SHP77 treated with DMSO at 0.1 percent for 48 hours (cell line): Measurements from ENCODE around the gene CRY2.

Source experiments
- DNase-seq: peaks from one replicate; lab custom pipeline; 2025; lab: John Stamatoyannopoulos, UW

The CRY2 gene

DNA sequence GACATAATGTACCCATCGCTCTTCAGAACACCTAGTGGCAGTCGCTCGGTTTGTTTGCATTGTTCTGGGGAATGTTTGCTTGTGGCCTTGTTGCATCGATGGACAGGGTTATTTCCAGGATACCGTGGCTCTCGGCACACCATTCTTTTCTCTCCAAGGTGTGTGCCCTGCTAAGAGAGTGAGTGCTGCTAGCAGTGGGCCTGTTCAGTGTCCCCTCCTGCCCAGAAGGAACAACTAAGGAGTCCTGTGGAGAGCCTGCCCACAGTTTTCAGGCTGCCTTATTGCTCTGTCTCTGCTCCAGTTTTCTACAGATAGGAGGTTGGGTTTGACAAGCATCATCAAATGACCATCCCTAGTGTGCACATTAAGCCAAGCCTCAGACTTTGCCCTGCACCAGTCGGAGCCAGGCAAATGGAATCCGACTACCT is 1.4 kb downstream of the CRY2 start:
- no peak for DNase-seq

DNA sequence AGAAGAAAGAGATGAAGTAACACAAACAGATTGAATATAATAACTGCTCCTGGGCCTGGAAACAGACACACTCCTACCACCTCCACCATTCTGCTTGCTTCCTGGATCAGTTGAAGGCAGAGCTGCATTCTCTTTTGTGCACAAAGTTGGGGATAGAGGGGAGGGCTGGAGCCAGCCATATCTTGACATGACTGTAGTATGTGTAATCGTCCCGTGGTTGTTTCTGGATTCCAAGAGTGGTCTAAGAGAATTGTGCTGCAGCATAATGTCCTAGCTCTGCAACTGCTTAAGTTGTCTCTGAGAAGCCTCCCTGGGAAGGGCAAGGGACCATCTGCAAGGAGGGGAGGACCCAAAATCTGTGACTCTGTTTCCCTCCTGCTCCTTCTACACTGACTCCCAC is 3.2 kb downstream of the CRY2 start:
- no peak for DNase-seq

DNA sequence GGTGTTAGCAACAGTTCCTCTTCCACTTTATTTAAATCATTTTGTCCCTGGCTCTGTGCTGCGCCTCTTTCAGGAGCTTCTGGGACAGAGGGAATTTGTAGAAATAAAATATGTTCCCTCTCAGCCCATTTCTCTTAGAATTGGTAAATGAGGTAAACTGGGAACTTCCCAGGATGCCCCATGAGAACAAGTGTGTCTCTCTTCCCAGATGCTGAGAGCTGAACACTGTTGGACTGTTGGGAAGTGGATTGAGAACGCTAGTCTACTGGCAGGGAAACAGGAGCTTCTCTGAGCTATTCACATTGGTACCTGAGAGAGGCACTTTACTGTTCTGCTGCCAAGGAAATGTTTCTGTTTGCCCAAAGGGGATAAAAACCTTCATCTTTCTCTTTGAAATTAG is 4.0 kb downstream of the CRY2 start:
- no peak for DNase-seq

DNA sequence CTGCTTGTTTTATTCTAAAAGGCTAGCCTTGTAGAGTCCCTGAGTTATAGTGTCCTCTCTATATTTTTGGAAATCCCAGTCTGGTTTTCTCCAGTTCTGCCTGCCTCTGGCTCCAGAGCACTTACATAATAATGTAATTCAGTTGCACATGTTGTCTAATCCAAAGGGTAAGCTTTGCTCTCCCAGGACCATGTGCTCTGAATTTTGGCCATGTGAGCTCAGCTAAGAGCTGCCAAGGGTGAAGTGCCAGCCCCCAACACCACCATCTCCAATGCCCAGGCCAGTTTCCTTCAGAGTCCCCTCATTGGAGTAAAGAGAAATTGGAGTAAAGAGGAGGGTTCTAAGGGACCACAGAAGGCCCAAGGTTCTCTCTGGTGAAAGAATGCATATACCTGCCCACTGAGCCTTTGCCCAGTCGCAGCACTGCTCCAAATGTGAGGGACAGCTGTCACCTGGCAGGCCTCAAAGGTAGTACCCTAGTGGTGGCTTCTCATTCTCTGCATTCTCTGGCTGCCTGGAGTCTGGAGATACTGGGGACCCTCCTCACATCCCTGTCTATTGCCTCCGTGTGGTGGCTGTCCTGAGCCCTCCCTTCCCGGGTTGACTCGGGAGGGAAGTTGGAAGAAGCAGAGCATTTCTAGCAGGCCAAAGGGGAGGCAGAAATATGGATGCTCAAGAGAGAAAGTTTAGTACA is 4.9 kb downstream of the CRY2 start:
- no peak for DNase-seq

DNA sequence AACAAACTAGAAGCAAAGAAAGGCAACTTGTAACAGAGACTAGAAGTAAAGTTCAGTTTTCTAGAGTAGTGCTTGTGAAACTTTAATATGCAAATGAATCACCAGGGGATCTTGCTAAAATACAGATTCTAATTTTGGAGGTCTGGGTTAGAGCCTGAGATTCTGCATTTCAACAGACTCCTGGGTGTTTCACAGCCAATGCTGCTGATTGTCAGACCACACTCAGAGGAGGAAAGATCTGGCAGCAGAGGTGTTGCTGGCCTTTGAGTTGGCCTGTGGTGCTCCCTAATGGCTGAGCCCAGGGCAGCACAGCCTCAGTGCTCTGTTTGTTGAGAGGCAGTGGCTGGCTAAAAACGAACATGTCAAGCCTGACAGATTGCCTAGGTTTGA is 5.4 kb downstream of the CRY2 start:
- DNase-seq: no peak

DNA sequence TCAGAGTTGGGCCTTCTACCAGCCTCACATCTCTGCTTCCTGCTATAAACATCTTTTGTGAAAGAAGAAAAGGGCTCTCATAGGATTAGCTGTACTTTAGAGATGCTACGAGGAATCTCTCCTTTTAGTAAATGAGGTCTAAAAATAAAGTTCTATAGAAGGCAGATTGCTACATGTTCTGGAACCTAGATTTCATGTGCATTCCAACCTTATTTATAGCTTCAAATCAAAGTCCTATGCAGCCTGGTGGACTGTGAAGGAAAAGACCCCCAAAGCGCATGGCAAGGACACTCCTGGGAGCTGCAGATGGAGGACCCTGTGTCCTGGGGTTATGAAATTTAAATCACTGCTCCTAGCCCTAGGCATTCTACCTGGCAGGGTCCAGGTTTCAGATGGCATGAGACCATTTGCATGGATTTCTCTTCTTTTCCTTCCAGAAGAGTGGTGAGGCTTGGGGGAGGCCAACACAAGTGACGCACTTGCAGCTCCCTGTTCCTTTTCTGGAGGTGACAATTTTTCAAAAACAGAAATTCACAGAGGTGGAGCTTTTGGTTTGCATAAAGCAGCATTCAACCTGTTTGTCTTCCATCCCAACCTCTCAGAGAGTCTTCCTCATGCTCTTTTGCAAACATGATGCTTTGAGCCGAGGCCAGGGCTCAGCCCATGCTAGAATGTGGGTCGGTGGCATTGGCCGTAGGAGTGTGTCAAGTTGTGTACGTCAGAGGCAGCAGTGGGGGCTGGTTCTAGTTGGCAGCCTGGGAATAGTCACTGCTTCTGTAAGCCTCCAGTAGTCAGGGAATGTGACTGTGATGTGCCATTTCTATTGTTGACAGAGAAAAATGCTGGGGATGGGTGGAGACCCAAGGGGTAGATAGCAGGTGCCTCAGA is 6.3 kb downstream of the CRY2 start:
- no peak for DNase-seq

DNA sequence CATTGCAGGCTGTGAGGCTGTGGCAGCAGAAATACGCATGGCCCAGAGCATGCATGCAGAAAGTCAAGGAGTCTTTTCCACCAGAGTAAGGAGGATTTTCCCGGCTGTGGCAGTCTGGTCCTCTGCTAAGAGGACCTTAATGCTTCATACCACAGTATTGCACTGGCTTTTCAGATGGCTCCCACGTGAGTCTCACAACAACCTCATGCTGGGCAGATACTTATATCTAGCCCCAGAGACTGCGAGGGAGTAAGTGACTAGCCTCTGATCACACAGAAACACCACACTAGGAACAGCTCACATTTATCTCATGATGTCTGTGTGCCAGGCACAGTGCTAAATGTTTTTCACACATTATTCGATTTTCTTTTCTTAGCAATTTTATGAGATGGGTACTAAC is 8.0 kb downstream of the CRY2 start:
- DNase-seq: no peak

DNA sequence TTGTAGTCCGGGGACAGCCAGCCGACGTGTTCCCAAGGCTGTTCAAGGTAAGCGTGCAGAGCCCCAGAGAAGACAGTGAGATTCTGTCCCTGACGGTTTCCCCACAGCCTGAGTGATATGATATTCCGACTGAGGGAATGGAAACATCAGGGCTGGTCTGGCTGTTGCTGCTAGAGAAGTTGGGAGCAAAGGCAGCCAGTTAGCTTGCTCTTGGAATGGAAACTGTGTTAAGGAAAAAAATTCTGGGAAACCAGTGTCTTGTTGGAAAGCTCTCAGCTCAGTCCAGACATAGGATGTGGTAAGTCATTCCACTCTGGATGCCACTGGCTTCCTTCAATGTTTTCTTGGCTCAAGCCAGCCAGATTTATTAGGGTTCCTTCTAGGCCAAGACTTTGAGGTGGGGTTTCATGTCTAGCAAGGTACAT is 8.8 kb downstream of the CRY2 start:
- no peak for DNase-seq

DNA sequence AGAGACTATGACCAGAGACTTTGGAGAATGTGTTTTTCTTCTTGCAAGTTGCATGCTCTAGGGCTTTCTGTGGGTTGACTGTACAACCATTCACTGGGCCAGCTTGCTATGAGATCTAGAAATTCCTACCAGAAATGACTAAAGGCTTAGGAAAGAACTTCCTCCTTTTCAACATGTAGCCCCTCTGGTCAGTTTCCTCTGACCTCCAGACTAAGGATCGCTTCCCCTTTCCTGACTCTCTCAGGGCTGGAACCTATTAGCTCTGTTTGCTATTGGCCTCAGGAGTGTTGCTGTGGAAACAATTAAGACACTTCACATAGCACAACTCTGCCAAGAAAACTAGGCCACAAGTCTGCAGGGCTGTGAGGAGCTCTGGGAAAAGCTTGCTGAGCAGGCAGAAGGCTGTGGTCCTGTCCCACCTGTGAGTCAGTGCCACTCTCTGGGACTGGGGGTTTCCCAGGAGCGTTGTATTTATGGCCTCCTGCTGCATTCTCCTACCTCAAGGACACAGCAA is 10.7 kb downstream of the CRY2 start:
- no peak for DNase-seq

DNA sequence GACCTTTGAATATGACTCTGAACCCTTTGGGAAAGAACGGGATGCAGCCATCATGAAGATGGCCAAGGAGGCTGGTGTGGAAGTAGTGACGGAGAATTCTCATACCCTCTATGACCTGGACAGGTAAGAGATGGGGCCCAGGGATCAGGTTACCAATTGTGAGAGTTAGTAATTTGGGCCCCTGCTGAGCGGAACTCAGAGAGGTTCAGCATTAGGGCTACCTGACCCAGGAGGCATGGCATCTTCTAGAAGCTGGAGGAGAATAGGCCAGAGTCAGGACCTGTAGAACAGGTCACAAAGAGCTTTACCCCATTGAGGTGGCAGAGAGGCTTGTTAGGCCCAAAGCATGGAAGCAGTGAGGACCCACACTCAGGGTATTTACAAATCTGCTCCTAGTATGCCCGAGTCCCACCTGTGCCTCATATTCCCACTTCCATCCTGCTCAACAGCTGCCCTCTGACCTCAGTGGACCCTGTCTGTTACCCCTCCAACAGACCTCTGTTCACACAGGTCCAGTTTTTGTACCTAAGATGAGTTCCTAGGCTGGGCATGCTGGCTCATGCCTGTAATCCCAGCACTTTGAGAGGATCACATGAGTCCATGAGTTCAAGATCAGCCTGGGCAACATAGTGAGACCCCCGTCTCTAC is 11.6 kb downstream of the CRY2 start:
- no peak for DNase-seq

DNA sequence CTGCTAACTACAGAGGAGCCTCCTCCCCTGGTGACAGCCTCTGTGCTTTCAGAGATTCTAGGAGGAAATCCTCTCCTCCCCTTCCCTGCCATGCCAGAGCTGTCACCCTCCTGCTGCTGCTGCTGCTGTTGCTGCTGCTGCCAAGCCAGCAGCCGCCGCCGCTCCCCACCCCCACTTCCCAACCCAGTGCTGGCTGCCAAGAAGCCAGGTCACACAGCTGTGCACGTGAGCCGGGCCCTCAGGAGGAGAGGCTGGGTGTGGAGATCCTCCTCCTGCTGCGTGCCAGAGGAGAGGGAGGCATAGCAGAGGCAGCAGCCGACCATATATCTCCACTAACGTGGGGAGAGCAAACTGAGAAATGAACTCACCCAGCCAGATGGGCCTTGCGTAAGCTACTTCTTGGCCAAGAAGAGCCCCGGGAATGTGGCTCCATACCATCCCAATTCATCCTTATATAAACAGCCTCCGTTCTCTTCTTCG is 12.4 kb downstream of the CRY2 start:
- DNase-seq: no peak

DNA sequence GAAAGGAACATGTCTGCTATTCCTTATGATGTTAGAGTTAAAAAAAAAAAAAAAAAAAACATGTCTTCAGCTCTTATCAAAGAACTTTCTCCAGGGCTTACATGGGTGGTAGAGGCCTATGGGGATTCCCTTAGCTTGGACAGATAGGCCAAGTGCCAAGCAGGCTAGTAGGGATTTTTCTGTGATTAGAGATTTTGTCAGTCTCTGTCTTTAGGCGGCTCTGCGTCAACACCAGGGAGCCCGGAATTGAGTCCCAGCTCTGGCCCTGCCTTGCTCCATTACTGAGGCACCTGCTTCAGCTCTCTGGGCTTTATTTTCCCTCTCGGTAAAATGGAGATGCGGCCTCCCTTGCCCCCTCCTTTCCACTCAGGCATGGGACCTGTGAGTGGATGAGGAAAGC is 13.1 kb downstream of the CRY2 start:
- DNase-seq: no peak

DNA sequence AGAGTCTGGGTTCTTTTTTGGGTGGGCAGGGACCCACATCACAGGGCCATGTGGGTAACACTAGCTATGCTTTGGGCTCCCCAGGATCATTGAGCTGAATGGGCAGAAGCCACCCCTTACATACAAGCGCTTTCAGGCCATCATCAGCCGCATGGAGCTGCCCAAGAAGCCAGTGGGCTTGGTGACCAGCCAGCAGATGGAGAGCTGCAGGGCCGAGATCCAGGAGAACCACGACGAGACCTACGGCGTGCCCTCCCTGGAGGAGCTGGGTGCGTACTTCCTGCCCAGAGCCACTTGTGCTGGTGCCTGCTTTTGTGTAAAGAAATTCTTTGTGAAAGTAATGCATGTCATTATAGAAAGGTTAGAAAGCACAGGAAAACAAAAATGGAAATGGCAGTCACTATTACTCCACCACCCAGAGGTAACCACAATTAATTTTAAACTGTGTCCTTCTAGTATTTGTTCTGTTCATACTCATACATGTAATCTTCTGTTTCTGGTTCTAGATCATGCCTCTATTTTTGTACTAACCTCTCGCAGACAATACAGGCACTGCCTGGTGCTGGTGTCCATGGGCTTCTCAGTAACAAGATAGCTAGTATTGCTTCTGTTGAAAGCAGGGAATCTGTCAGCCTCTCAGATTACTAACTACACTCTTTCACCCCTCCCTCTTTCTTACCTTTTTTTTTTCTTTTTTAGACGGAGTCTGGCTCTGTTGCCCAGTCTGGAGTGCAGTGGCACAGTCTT is 13.7 kb downstream of the CRY2 start:
- no peak for DNase-seq

DNA sequence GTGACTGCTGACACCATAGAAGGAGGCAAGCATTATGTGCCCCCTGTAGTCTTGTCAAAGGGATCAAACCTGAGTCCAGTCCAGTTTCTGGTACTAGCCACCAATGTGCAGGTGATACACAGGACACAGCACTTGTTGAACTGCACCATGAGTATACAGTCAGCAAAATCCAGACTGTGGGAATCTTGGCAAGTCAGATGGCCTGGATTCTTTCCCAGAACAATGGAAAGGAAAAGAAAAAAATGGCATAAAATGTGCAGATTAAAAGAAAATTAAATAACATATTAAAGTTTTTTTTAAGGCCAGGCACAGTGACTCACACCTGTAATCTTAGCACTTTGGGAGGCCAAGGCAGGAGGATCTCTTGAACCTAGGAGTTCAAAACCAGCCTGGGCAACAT is 16.8 kb downstream of the CRY2 start:
- DNase-seq: no peak

DNA sequence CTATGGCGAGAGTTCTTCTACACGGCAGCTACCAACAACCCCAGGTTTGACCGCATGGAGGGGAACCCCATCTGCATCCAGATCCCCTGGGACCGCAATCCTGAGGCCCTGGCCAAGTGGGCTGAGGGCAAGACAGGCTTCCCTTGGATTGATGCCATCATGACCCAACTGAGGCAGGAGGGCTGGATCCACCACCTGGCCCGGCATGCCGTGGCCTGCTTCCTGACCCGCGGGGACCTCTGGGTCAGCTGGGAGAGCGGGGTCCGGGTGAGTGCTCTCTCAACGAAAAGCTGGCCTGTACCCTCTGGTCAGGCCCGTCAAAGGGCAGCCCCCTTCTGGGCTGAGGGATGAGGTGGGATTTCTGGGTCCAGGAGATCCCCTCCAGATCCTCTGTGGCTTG is 22.3 kb downstream of the CRY2 start:
- no peak for DNase-seq

DNA sequence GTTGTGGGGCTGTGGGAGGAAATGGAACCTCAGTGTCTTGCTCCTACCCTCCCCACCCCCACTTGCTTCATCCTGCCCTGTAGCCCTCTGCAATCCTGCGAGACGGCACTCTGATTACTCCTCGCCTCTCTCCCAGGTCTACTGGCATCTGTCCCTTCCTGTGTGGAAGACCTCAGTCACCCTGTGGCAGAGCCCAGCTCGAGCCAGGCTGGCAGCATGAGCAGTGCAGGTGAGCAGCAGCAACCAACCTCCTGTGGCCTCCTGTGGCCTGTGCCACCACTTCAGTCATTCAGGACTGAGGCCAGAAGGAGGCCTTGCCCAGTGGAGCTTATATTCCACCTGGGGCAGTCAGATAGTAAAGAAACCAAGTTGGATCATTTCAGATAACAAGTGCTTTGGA is 23.4 kb downstream of the CRY2 start:
- no peak for DNase-seq

DNA sequence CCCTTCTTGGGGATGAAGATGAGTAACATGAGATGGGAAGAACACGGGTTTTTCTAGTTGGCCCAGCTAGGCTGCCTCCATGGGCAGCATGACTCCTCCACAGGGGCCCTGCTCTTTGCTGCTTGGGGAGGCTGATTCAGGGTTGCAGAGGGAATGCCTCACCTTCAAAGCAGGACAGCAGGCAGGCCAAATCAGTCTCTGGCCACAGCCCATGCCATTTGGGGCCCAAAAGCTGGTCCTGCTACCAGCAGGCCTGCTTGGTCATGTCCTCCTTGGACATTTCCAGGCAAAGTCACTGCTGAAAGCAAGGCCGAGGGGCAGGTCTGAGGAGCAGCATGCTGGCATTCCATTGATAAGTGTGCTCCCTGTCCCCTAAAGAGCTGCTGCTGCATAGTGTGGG is 24.4 kb downstream of the CRY2 start:
- DNase-seq: no peak

DNA sequence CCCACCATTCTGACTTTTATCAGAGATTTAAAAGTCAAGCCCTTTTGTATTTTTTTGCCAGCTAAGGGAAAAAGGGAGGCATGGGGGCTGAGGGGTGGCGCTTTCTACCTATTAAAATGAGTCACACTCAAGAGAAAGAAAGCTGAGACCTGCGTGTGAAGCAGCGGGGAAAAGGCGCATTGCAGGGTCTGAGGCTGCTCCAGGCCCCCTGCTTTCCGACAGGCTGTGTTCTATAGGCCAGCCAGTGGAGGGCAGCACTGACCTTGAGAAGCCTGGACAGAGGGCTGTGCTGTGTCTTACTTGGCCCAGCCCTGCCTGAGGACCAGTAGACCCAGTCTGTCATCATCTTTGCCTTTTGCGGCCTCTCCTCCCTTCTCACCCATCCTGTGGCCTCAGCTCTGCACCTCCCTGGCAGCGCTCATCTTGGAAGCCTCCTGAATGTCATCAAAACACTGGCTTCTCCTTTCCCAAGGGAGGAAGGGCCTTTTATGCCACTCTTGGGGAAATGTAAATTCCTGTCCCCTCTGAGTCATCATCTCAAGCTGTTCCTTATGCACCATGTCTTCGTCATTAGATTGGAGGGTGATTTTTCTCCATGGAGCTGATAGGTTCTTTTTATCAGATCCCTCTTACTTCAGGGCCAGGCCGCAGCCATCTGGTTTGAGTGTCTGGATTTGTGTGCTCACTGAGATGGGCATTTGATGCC is 25.5 kb downstream of the CRY2 start:
- DNase-seq: peak; percentile 25

DNA sequence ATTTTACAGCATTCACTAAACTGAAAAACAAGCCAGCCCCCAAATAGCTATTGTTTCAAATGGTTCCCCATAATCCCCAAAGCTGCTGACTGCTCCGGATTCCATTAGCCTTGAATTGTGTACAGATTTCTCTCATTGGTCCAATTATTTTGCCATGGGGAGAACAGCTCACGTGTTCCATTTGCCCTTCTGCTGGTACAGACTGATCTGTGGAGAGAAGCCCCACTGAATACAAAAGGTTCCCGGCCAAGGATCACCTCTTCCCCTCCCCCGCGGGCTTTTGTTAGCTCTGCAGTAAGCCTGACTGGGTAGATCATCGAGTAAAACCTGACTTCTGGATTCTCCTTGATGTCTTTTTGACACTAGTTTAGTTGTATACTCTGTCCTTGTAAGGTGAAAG is 29.1 kb downstream of the CRY2 start:
- no peak for DNase-seq

DNA sequence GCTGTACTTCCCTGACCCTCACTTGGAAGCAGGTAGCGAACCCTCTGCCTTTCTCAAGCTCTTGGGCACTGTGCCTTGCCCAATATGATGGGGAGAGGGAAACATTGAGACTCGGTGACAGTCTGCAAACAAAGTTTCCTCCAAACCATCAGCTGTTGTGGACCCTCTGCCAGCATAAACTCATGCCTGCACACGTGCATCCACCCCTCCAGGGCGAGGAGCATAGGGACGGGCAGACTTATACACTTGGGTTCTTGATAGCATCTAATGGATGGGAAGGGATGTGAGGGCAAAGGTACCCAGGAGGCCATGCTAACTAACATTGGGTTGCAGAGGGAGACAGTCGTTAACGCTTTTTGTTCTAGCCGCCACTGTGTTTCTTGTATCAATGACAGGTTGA is 29.9 kb downstream of the CRY2 start:
- no peak for DNase-seq

DNA sequence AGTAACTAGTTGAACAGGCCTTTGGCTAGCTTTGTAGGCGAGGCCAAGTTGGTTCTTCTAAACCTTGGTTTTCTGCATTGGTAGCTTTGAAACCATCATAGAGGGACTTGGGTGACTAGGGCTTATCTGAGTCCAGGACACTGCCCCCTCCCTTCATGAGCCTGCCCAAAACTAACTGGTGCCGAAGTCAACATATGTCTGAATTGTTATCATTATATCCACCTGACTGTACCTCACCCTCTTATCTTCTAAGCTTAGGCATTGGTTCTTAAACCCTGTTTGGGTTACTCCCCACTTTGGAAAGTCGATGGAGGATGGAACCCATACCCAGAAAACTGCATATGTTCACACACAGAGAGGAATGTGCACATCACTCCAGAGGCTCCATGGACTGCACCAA is 30.6 kb downstream of the CRY2 start:
- DNase-seq: no peak
